SK-N-SH (cell line): ENCODE measurements around the gene UBE2R2. TPM values are rescaled to one million over a fixed set of nuclear protein-coding genes. Genes with fewer than 3 reads are reported as not detected.
A peak's percentile ranks its signal among the peaks of the same experiment; 100 is the strongest.

ENCODE experiments used
- CTCF ChIA-PET: fragments of 300-600, 350-600 bp; formaldehyde crosslinking; extraction: SDS; loops from one replicate; lab custom pipeline; 2021; lab: Yijun Ruan, JAX
- POLR2A ChIA-PET: fragments of 350-600 bp; sonication (Branson Sonifier 250); formaldehyde crosslinking; extraction: SDS; loops from one replicate; lab custom pipeline; 2020; ENCODE audit warnings: antibody characterized with exemption, inconsistent platforms; lab: Yijun Ruan, JAX
- DNase-seq: peaks from one replicate; pipeline ENCODE4 v3.0.0; 2012
- H2AFZ ChIP-seq: fragments of 200-600 bp; sonication (generic); 2 replicates; pipeline ENCODE4 v1.8.1; 2016; ENCODE audit warnings: antibody characterized with exemption, mild to moderate bottlenecking, low read depth
- H3F3A ChIP-seq: fragments of 200-600 bp; sonication (generic); replicated peaks from 2 replicates; pipeline ENCODE3; 2016; ENCODE audit warnings: antibody characterized with exemption, mild to moderate bottlenecking; ENCODE audit not compliant: insufficient read depth
- H3K27ac ChIP-seq, 2 experiments: fragments of 200-500 bp in 1 of 2; fragments of 200-600 bp in 1 of 2; sonication (Bioruptor generic) in 1 of 2; sonication (generic), shearing (Covaris generic) in 1 of 2; 2 replicates each; pipeline versions ENCODE4 v1.5.1 to v1.6.1; 2014 to 2016; ENCODE audit warnings: low read depth in 2 of 2, inconsistent platforms in 1 of 2, low read length in 1 of 2, mild to moderate bottlenecking in 1 of 2, mixed read lengths in 1 of 2
- H3K27me3 ChIP-seq: fragments of 200-600 bp; sonication (generic), shearing (Covaris generic); 2 replicates; pipeline ENCODE4 v1.6.1; 2016; ENCODE audit warnings: mixed run types; ENCODE audit not compliant: insufficient read depth
- H3K36me3 ChIP-seq, 2 experiments: fragments of 200-500 bp in 1 of 2; fragments of 200-600 bp in 1 of 2; sonication (Bioruptor generic) in 1 of 2; sonication (generic) in 1 of 2; replicated peaks in 1 of 2; 2 replicates each; pipeline versions ENCODE3 to v1.5.1; 2014 to 2016; ENCODE audit warnings: low read length in 1 of 2, mild to moderate bottlenecking in 1 of 2; ENCODE audit not compliant: insufficient read depth in 2 of 2, control insufficient read depth in 1 of 2
- H3K4me1 ChIP-seq, 2 experiments: fragments of 200-500 bp in 1 of 2; fragments of 200-600 bp in 1 of 2; sonication (Bioruptor generic) in 1 of 2; sonication (generic), shearing (Covaris generic) in 1 of 2; 2 replicates each; pipeline versions ENCODE4 v1.5.1 to v1.6.1; 2014 to 2016; ENCODE audit warnings: low read depth in 1 of 2, low read length in 1 of 2, mixed run types in 1 of 2; ENCODE audit not compliant: insufficient read depth in 2 of 2, control insufficient read depth in 1 of 2
- H3K4me2 ChIP-seq: fragments of 200-600 bp; sonication (generic), shearing (Covaris generic); 2 replicates; pipeline ENCODE4 v1.6.1; 2017; ENCODE audit warnings: mixed run types
- H3K4me3 ChIP-seq, 2 experiments: fragments of 200-500 bp in 1 of 2; fragments of 200-600 bp in 1 of 2; sonication (Bioruptor generic) in 1 of 2; sonication (generic), shearing (Covaris generic) in 1 of 2; 2 replicates each; pipeline versions ENCODE4 v1.5.1 to v1.8.1; 2014 to 2016; ENCODE audit warnings: low read depth in 2 of 2, inconsistent platforms in 1 of 2, low read length in 1 of 2, mild to moderate bottlenecking in 1 of 2, mixed read lengths in 1 of 2, moderate library complexity in 1 of 2
- H3K79me2 ChIP-seq: fragments of 200-600 bp; sonication (generic); 2 replicates; pipeline ENCODE4 v1.8.1; 2017; ENCODE audit warnings: mild to moderate bottlenecking; ENCODE audit not compliant: insufficient read depth
- H3K9ac ChIP-seq: fragments of 200-600 bp; sonication (generic); 2 replicates; pipeline ENCODE4 v1.6.1; 2017; ENCODE audit warnings: mixed run types
- H3K9me2 ChIP-seq: fragments of 200-600 bp; sonication (generic); 2 replicates; pipeline ENCODE4 v1.6.1; 2017; ENCODE audit warnings: mixed run types
- H3K9me3 ChIP-seq: fragments of 200-600 bp; sonication (generic); 2 replicates; pipeline ENCODE4 v1.6.1; 2017; ENCODE audit warnings: mixed run types, mild to moderate bottlenecking, moderate library complexity
- H4K20me1 ChIP-seq: fragments of 200-600 bp; sonication (generic); 2 replicates; pipeline ENCODE4 v1.6.1; 2017; ENCODE audit warnings: mild to moderate bottlenecking, mixed run types; ENCODE audit not compliant: insufficient read depth
- CHD2 ChIP-seq: fragments of 150-350 bp; IDR thresholded peaks from 2 replicates; pipeline ENCODE4 v1.6.1; 2018; ENCODE audit warnings: low read length; ENCODE audit not compliant: partially characterized antibody
- CTCF ChIP-seq: fragments of 200-600 bp; sonication (generic); IDR thresholded peaks from 2 replicates; pipeline ENCODE4 v1.6.1; 2017; ENCODE audit warnings: antibody characterized with exemption, mild to moderate bottlenecking, moderate library complexity
- ELF1 ChIP-seq: IDR thresholded peaks from 2 replicates; pipeline ENCODE4 v1.4.0; 2012
- EP300 ChIP-seq, 2 experiments: IDR thresholded peaks; 2 replicates each; pipeline versions ENCODE4 v1.4.0 to v1.6.1; 2012; ENCODE audit warnings: borderline replicate concordance in 1 of 2, low read depth in 1 of 2, low read length in 1 of 2
- EZH2phosphoT487 ChIP-seq: fragments of 200-600 bp; sonication (generic); IDR thresholded peaks from 2 replicates; pipeline ENCODE4 v1.6.1; 2017; ENCODE audit warnings: low read depth, mixed run types, mild to moderate bottlenecking, antibody characterized with exemption, moderate library complexity, borderline replicate concordance
- FOSL2 ChIP-seq: IDR thresholded peaks from 2 replicates; pipeline ENCODE4 v1.4.0; 2012; ENCODE audit warnings: low read depth, mild to moderate bottlenecking, moderate library complexity, borderline replicate concordance
- GABPA ChIP-seq: IDR thresholded peaks from 2 replicates; pipeline ENCODE4 v1.4.0; 2012; ENCODE audit warnings: low read depth, mild to moderate bottlenecking
- JUND ChIP-seq: IDR thresholded peaks from 2 replicates; pipeline ENCODE4 v1.4.0; 2012
- MEF2A ChIP-seq: IDR thresholded peaks from 2 replicates; pipeline ENCODE4 v1.4.0; 2012; ENCODE audit warnings: low read depth, borderline replicate concordance
- MXI1 ChIP-seq: IDR thresholded peaks from 2 replicates; pipeline ENCODE4 v1.6.1; 2012; ENCODE audit warnings: mild to moderate bottlenecking, low read depth, low read length, improper control_type of control experiment
- NRF1 ChIP-seq: IDR thresholded peaks from 2 replicates; pipeline ENCODE4 v1.6.1; 2012; ENCODE audit warnings: low read depth, mild to moderate bottlenecking, low read length
- POLR2AphosphoS5 ChIP-seq: IDR thresholded peaks from 2 replicates; pipeline ENCODE4 v1.6.1; 2012; ENCODE audit warnings: low read depth, low read length
- REST ChIP-seq: IDR thresholded peaks from 2 replicates; pipeline ENCODE4 v1.6.1; 2012; ENCODE audit warnings: mild to moderate bottlenecking, low read depth, low read length, moderate library complexity
- SIN3A ChIP-seq: IDR thresholded peaks from 2 replicates; pipeline ENCODE4 v1.6.1; 2012; ENCODE audit warnings: low read depth, mild to moderate bottlenecking, low read length, moderate library complexity, borderline replicate concordance
- SMC3 ChIP-seq: IDR thresholded peaks from 2 replicates; pipeline ENCODE4 v1.6.1; 2012; ENCODE audit warnings: low read depth, low read length, improper control_type of control experiment
- TAF1 ChIP-seq: IDR thresholded peaks from 2 replicates; pipeline ENCODE4 v1.6.1; 2012; ENCODE audit warnings: low read depth, mild to moderate bottlenecking, low read length, moderate library complexity, borderline replicate concordance
- TCF12 ChIP-seq: IDR thresholded peaks from 2 replicates; pipeline ENCODE4 v1.4.0; 2012
- USF1 ChIP-seq: IDR thresholded peaks from 2 replicates; pipeline ENCODE4 v1.4.0; 2012; ENCODE audit warnings: low read depth, borderline replicate concordance
- YY1 ChIP-seq: IDR thresholded peaks from 2 replicates; pipeline ENCODE4 v1.4.0; 2012; ENCODE audit warnings: low read depth, mild to moderate bottlenecking
- ZBTB33 ChIP-seq: IDR thresholded peaks from 2 replicates; pipeline ENCODE4 v1.4.0; 2012; ENCODE audit warnings: low read depth, borderline replicate concordance
- WGBS: methylation state at CpG from one replicate; pipeline ENCODE4 v1.1.6; 2017; ENCODE audit warnings: low lambda C conversion rate; 5-methylcytosine and 5-hydroxymethylcytosine counted together
- polyA plus RNA-seq, 3 experiments: library from polyadenylated mRNA; depleted of rRNA; stranded (reverse); fragments of >200 nt; gene quantifications; 2 replicates each; pipeline ENCODE4 v1.2.3, GENCODE V29; 2012

UBE2R2 gene
- polyA plus RNA-seq, 1 of the 3 experiments (the other 2 are of a cell fraction) = 19.7 TPM

- POLR2A ChIA-PET = no interaction called here
- H3K9ac ChIP-seq = no peak overlapping the region
- no peak overlapping the region for H2AFZ ChIP-seq
- peak overlapping the region in 1 of 2 experiments; percentile 69; a peak in 2 of 4 replicates for H3K4me3 ChIP-seq
- H3K9me3 ChIP-seq = no peaks in the 10 kb centered on the region
- TF ChIP-seq EZH2phosphoT487 (no peak), POLR2AphosphoS5 (no peak), CTCF (no peak), TCF12 (no peak), GABPA (no peak), NRF1 (no peak), TAF1 (no peak), USF1 (no peak)
- 50% methylated on average over 4 of the region's 4 CpGs for WGBS
- H3K36me3 ChIP-seq = peaks cover 0 to 16% of the 10 kb centered on the region in 2 experiments
- peak overlapping the region in 1 of 2 experiments; percentile 92; a peak in 1 of 4 replicates for H3K27ac ChIP-seq
- no peaks in the 10 kb centered on the region for H3K27me3 ChIP-seq
- peaks cover 80% of the 10 kb centered on the region for H3K79me2 ChIP-seq
- no peaks in the 10 kb centered on the region for H3K9me2 ChIP-seq
- CTCF ChIA-PET = interaction anchor here (0.9 to 1.4 kb wide), 2 partner anchors 32 to 99 kb away, joined by 3 read pairs; no protein-coding TSS in a partner anchor
- H3F3A ChIP-seq = peaks cover 30% of the 10 kb centered on the region
- peak overlapping the region; percentile 86 for H3K4me2 ChIP-seq
- no peak for DNase-seq
- peaks cover 7 to 21% of the 10 kb centered on the region in 2 experiments; a peak in 3 of 4 replicates for H3K4me1 ChIP-seq
- H4K20me1 ChIP-seq = peaks cover 69% of the 10 kb centered on the region
Measured at GRCh38 chr9:33820231-33820745, 3.3 kb downstream of the UBE2R2 start.

- H3K36me3 ChIP-seq = peaks cover 0 to 21% of the 10 kb centered on the region in 2 experiments
- H3K27ac ChIP-seq = no peak overlapping the region
- H3K4me3 ChIP-seq = no peak overlapping the region
- H3K4me2 ChIP-seq = no peak overlapping the region
- WGBS = 95% methylated on average over 3 of the region's 3 CpGs
- ChIA-PET CTCF (interaction anchor here (0.9 to 1.9 kb wide), 2 partner anchors 10 to 29 kb away, joined by 3 to 6 read pairs; no protein-coding TSS in a partner anchor), POLR2A (no interaction called here)
- no peak for DNase-seq
- peaks cover 100% of the 10 kb centered on the region for H3K79me2 ChIP-seq
- H3F3A ChIP-seq = peaks cover 27% of the 10 kb centered on the region
- peaks cover 98% of the 10 kb centered on the region for H4K20me1 ChIP-seq
- no peak overlapping the region for H2AFZ ChIP-seq
- H3K9me3 ChIP-seq = no peaks in the 10 kb centered on the region
- no peaks in the 10 kb centered on the region for H3K9me2 ChIP-seq
- peaks cover 2 to 21% of the 10 kb centered on the region in 2 experiments; a peak in 3 of 4 replicates for H3K4me1 ChIP-seq
- H3K9ac ChIP-seq = no peak overlapping the region
- no peaks in the 10 kb centered on the region for H3K27me3 ChIP-seq
- TF ChIP-seq MXI1 = no peak
- TF ChIP-seq REST = no peak
- no peak for TF ChIP-seq GABPA
- TF ChIP-seq ZBTB33 = no peak
- no peak for TF ChIP-seq NRF1
- no peak for TF ChIP-seq SMC3
- no peak for TF ChIP-seq EP300 (IDR thresholded peaks at IDR 0.05; ENCODE audit: borderline replicate concordance in 1 of 2, low read depth in 1 of 2, low read length in 1 of 2)
- no peak for TF ChIP-seq EZH2phosphoT487
- no peak for TF ChIP-seq JUND
- no peak for TF ChIP-seq YY1
- no peak for TF ChIP-seq ELF1
- TF ChIP-seq FOSL2 = no peak
- TF ChIP-seq SIN3A = no peak
- TF ChIP-seq CHD2 = no peak
- no peak for TF ChIP-seq MEF2A
Measured at GRCh38 chr9:33823801-33824200, 6.8 kb downstream of the UBE2R2 start.
